Measurements from ENCODE around the gene PLPP6. TPM values are rescaled to one million over a fixed set of nuclear protein-coding genes. Genes with fewer than 3 reads are reported as not detected.

Gene PLPP6
- total and polyA plus RNA-seq, 2 of the 8 experiments (the other 6 are each of a cell fraction or from before 2014, with no cell fraction given) = 11.8 to 13.3 TPM

DNA sequence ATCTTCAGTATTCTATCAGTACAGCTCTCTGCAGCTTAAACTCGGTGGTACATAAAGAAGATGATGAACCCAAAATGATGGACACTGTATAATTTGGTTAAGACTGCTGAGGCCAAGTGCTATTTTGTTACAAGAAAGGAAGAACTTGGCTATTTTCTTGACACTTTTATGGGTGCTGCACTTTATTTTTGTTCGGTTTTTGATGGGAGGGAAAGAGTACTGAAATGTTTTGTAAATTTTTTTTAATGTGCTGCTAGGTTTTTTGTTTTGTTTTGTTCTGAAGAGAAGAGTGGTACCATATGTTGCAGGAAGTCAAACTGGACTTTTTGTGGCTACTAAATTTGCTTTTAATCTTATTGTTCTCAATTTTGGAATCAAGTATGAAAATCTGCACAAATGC lies 43.9 kb downstream of the PLPP6 start:
- Histone ChIP-seq H2BK5ac (ENCODE audit: low read depth, low read length) (no peak overlapping the region), H3K36me3 (ENCODE audit: control insufficient read depth in 2 of 4, insufficient read depth in 4 of 4, low read length in 3 of 4) (peaks cover 3 to 19% (median 6%) of the 10 kb centered on the region in 4 experiments; a peak in 3 of 8 replicates), H3K9ac (replicated peaks in 1 of 4; ENCODE audit: extremely low read depth in 1 of 4, low read depth in 3 of 4, low read length in 3 of 4) (no peak overlapping the region), H3K14ac (ENCODE audit: insufficient read length) (no peak overlapping the region), H3K27me3 (replicated peaks in 1 of 4; ENCODE audit: control insufficient read depth in 3 of 4, extremely low read depth in 1 of 4, insufficient read depth in 3 of 4, low read length in 3 of 4) (no peaks in the 10 kb centered on the region), H3K9me3 (ENCODE audit: insufficient read depth in 2 of 2, low read depth in 1 of 2, low read length in 1 of 2) (no peaks in the 10 kb centered on the region), H2AFZ (ENCODE audit: low read length) (no peak overlapping the region), H4K91ac (replicated peaks; ENCODE audit: insufficient read length, low read length) (no peak overlapping the region), H4K5ac (ENCODE audit: insufficient read length, low read depth, low read length) (no peak overlapping the region), H2BK120ac (replicated peaks; ENCODE audit: low read depth, low read length) (no peak overlapping the region), H2BK20ac (ENCODE audit: low read length) (no peak overlapping the region), H3K4ac (replicated peaks; ENCODE audit: insufficient read length, low read depth, low read length) (no peak overlapping the region), H3K27ac (ENCODE audit: low read depth, low read length) (no peak overlapping the region), H3K4me3 (ENCODE audit: extremely low read depth in 1 of 4, insufficient read depth in 2 of 4, low read depth in 3 of 4, low read length in 4 of 4) (no peak overlapping the region), H3K23me2 (ENCODE audit: low read depth, low read length) (no peaks in the 10 kb centered on the region), H3K79me2 (ENCODE audit: control insufficient read depth in 1 of 2, insufficient read depth in 2 of 2, low read length in 2 of 2) (no peaks in the 10 kb centered on the region), H3K23ac (ENCODE audit: insufficient read length) (no peak overlapping the region), H4K20me1 (replicated peaks in 1 of 2; ENCODE audit: control insufficient read depth in 1 of 2, insufficient read depth in 2 of 2, low read length in 2 of 2) (no peaks in the 10 kb centered on the region), H2BK15ac (ENCODE audit: low read length) (no peak overlapping the region), H2BK12ac (ENCODE audit: low read depth, low read length) (no peak overlapping the region), H2AK5ac (ENCODE audit: low read depth, low read length) (no peak overlapping the region), H3K4me2 (ENCODE audit: insufficient read depth in 1 of 2, low read depth in 2 of 2, low read length in 2 of 2) (no peak overlapping the region), H3K18ac (ENCODE audit: extremely low read depth, low read length) (no peak overlapping the region), H4K8ac (ENCODE audit: extremely low read depth, insufficient read depth, low read length) (no peak overlapping the region), H3K79me1 (ENCODE audit: low read depth, low read length) (no peaks in the 10 kb centered on the region), H3K56ac (replicated peaks; ENCODE audit: insufficient read length, low read depth, low read length) (no peak overlapping the region), H3K4me1 (replicated peaks in 1 of 4; ENCODE audit: control insufficient read depth in 3 of 4, insufficient read depth in 4 of 4, low read length in 3 of 4) (no peaks in the 10 kb centered on the region)
- WGBS, 2 experiments (ENCODE audit: extremely low coverage in 1 of 2, insufficient coverage in 1 of 2, insufficient read length in 1 of 2, insufficient replicate concordance in 2 of 2, low coverage in 1 of 2, low lambda C conversion rate in 2 of 2, missing lambda C conversion rate in 1 of 2) = 88% methylated on average over 2 of the region's 2 CpGs; no CpG with 5 or more reads in 1 of the 2 experiments
- TF ChIP-seq PHF8 (conservative IDR thresholded peaks at IDR 0.05; ENCODE audit: low read depth, low read length) (no peak), SIN3A (conservative IDR thresholded peaks at IDR 0.05 in 1 of 2, IDR thresholded peaks at IDR 0.05 in 1 of 2; ENCODE audit: low read depth in 1 of 2, low read length in 2 of 2) (no peak), KDM4A (IDR thresholded peaks at IDR 0.05; ENCODE audit: low read depth, low read length, severe bottlenecking) (no peak), GABPA (IDR thresholded peaks at IDR 0.05; ENCODE audit: borderline replicate concordance, insufficient read depth, low read length) (no peak), TEAD4 (IDR thresholded peaks at IDR 0.05; ENCODE audit: low read depth, low read length) (no peak), RFX5 (IDR thresholded peaks at IDR 0.05; ENCODE audit: borderline replicate concordance, low read depth, low read length) (no peak), SIX5 (IDR thresholded peaks at IDR 0.05; ENCODE audit: low read depth, low read length) (no peak)
- TF ChIP-seq, protein P1, sequence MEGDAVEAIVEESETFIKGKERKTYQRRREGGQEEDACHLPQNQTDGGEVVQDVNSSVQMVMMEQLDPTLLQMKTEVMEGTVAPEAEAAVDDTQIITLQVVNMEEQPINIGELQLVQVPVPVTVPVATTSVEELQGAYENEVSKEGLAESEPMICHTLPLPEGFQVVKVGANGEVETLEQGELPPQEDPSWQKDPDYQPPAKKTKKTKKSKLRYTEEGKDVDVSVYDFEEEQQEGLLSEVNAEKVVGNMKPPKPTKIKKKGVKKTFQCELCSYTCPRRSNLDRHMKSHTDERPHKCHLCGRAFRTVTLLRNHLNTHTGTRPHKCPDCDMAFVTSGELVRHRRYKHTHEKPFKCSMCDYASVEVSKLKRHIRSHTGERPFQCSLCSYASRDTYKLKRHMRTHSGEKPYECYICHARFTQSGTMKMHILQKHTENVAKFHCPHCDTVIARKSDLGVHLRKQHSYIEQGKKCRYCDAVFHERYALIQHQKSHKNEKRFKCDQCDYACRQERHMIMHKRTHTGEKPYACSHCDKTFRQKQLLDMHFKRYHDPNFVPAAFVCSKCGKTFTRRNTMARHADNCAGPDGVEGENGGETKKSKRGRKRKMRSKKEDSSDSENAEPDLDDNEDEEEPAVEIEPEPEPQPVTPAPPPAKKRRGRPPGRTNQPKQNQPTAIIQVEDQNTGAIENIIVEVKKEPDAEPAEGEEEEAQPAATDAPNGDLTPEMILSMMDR (IDR thresholded peaks at IDR 0.05; ENCODE audit: control extremely low read depth in 1 of 3, insufficient read depth in 1 of 3, low read depth in 1 of 3, low read length in 3 of 3) = no peak
- TF ChIP-seq, protein P2, sequence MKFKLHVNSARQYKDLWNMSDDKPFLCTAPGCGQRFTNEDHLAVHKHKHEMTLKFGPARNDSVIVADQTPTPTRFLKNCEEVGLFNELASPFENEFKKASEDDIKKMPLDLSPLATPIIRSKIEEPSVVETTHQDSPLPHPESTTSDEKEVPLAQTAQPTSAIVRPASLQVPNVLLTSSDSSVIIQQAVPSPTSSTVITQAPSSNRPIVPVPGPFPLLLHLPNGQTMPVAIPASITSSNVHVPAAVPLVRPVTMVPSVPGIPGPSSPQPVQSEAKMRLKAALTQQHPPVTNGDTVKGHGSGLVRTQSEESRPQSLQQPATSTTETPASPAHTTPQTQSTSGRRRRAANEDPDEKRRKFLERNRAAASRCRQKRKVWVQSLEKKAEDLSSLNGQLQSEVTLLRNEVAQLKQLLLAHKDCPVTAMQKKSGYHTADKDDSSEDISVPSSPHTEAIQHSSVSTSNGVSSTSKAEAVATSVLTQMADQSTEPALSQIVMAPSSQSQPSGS (IDR thresholded peaks at IDR 0.05; ENCODE audit: low read length) = no peak
- POLR2A ChIA-PET (ENCODE audit: partially characterized antibody) = no interaction called here
- DNase-seq (ENCODE audit: low read depth in 1 of 2, low spot score in 2 of 2) = no peak
- FAIRE-seq = no peak
- CTCF ChIA-PET (ENCODE audit: partially characterized antibody) = no interaction called here

Data from H1 (cell line).